ENCODE measurements around the gene ACTN4.

DNA sequence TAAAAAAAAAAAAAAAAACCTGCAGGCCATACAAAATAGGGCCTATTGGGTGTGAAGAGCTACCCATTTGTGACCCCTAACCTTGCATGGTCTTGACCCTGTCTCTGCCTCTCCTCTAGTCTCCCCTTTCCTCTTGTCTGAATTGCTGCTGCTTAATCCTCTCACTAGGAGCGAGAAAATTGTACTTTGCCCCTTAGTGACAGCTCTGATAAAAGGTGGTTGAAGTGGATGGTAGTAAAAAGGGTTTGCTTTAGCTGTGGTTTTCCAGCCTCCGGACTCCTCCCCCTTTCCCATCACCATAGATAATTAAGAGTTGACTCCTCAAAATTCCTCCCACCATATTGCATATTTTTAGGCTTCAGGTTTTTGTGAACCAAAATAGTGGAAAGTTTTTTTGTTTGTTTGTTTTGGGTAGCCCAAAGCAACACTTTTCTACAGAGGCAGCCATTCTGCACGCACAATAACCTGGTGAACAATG lies 23.5 kb downstream of the ACTN4 start:
- no peak for TF ChIP-seq POLR2A (IDR thresholded peaks at IDR 0.05)
- no peak for TF ChIP-seq EP300 (IDR thresholded peaks at IDR 0.05)
- TF ChIP-seq, protein P1, sequence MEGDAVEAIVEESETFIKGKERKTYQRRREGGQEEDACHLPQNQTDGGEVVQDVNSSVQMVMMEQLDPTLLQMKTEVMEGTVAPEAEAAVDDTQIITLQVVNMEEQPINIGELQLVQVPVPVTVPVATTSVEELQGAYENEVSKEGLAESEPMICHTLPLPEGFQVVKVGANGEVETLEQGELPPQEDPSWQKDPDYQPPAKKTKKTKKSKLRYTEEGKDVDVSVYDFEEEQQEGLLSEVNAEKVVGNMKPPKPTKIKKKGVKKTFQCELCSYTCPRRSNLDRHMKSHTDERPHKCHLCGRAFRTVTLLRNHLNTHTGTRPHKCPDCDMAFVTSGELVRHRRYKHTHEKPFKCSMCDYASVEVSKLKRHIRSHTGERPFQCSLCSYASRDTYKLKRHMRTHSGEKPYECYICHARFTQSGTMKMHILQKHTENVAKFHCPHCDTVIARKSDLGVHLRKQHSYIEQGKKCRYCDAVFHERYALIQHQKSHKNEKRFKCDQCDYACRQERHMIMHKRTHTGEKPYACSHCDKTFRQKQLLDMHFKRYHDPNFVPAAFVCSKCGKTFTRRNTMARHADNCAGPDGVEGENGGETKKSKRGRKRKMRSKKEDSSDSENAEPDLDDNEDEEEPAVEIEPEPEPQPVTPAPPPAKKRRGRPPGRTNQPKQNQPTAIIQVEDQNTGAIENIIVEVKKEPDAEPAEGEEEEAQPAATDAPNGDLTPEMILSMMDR (IDR thresholded peaks at IDR 0.05) = no peak
